Vagina (tissue), 2 donors: Measurements from ENCODE around the gene PDXP.

Experiments used
- CTCF ChIP-seq, 3 experiments: fragments of 450-650 bp in 2 of 3; fragments of 200-600 bp in 1 of 3; sonication (generic) in 1 of 3; IDR thresholded peaks; one replicate each; pipeline ENCODE4 v1.5.1; 2017 to 2019; ENCODE audit warnings: antibody characterized with exemption in 3 of 3, mild to moderate bottlenecking in 2 of 3, moderate library complexity in 2 of 3
- POLR2AphosphoS5 ChIP-seq, 2 donors: sonication (generic); formaldehyde crosslinking; IDR thresholded peaks; one replicate each; pipeline ENCODE4 v1.9.0; 2017; ENCODE audit warnings: antibody characterized with exemption in 2 of 2, mild to moderate bottlenecking in 2 of 2, low read depth in 1 of 2; ENCODE audit not compliant: insufficient read depth in 1 of 2

GRCh38 chr22:37715760-37716159 lies 57.2 kb downstream of the PDXP start:
- TF ChIP-seq POLR2AphosphoS5 (IDR thresholded peaks at IDR 0.05; ENCODE audit: insufficient read depth in 1 of 2, low read depth in 1 of 2) (no peak), CTCF (IDR thresholded peaks at IDR 0.05) (no peak)
